Embryonic facial prominence (tissue), 1 donor: ENCODE measurements around the gene ZBTB46.
"Not testable (repeated sequence)": the region's sequence is repeated elsewhere in the genome, so short reads cannot be mapped to it uniquely, and the experiment has no call there.

Experiments
- DNase-seq: peaks from one replicate; pipeline ENCODE4 v3.0.0-alpha.2; 2016; ENCODE audit errors: extremely low spot score

Gene ZBTB46

DNA sequence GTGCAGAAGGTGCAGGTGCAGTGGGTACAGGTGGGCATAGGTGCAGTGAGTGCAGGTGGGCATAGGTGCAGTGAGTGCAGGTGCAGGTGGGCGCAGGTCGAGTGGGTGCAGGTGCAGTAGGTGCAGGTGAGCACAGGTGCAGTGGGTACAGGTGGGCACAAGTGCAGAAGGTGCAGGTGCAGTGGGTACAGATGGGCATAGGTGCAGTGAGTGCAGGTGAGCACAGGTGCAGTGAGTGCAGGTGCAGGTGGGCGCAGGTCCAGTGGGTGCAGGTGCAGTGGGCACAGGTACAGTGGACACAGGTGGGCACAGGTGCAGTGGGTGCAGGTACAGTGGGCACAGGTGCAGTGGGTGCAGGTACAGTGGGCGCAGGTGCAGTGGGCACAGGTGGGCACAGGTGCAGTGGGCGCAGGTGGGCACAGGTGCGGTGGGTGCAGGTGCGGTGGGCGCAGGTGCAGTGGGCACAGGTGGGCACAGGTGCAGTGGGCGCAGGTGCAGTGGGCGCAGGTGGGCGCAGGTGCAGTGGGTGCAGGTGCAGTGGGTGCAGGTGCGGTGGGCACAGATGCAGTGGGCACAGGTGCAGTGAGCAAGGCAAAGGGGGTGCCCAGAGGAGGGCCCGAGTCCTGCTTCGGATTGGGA lies 15.3 kb downstream of the ZBTB46 start:
- DNase-seq = no peak

- DNase-seq = no peak
Measured at GRCh38 chr20:63814891-63815614, 16.0 kb downstream of the ZBTB46 start.

GRCh38 chr20:63811491-63811875 lies 19.6 kb downstream of the ZBTB46 start:
- DNase-seq = no peak

- DNase-seq = no peak
Measured at GRCh38 chr20:63810730-63811490, 20.2 kb downstream of the ZBTB46 start.

- DNase-seq = no peak
Measured at GRCh38 chr20:63809856-63810255, 21.2 kb downstream of the ZBTB46 start.

DNA sequence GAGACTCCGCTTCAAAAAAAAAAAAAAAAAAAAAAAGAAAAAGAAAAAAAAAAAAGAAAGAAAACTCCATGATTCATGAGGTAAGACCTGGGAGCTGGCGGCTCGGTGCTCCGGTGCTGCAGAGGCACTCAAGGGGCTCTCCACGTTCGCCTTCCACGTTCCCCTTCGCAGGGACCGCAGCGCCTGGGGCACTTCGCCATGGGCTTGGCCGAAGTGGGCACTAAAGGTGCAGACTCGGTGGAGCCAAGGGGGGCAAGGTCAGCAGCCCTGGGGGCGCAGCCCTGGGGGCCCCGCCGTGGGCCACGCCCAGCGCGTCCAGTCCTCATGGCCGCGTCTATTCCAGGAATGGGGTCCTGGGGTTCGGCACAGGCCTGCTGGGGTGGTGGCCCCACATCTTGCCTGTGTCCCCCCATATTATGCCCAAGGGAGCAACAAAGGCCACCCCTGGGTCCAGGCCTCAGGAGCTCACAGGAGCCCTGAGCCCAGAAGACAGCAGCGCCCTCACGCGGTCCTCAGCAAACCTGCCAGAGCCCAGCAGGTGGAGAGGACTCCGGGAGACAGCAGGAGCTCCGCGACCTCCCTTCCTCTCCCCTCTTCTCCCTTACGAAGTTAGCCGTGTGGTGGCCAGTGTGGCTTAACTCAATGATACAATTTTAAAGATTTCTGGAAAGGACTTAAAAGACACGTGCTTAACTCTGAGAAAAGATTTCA lies 21.9 kb downstream of the ZBTB46 start:
- no peak for DNase-seq

DNA sequence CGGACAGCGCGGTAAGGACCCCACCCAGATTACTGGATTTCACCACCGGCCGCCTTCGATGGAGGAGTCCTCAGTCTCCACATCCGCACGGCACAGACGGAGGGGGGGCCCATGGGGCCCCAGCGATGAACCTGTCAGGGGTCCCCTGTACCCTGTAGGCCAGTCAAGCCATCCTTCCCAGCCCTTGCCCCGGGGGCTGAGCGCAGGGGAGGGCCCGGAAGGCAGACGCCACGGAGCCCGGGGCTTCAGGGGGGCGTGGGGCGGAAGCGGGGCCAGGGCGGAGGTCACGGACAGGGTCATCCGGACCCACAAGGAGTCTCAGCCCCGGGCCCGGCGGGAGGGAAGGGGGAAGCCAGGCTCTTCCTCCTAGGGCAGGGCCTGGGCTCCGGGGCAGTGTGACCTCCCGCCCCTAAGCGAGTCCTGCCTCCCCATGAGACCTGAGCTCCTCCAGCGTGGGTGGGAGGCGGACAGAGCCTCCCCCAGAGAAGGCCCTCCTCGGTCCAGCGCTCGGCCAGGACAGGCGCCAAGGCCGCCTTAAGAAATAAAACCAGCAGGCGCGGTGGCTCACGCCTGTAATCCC lies 22.8 kb downstream of the ZBTB46 start:
- no peak for DNase-seq

DNA sequence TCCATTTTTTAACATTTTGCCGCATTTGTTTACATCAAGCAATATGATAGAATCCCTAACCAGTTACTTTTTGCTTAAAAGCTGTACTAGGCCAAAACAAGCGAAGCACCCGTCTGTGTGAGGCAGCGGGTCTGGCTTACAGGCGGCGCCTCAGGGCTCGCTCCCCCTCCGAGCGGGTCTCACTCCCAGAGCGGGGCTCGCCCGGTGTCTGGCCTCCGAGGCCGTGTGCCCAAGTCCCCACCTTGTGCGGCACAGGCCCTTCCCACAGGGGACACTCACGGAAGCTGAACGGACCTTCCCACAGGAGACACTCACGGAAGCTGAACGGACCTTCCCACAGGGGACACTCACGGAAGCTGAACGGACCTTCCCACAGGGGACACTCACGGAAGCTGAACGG lies 23.4 kb downstream of the ZBTB46 start:
- no peak for DNase-seq

GRCh38 chr20:63804308-63804636 lies 26.8 kb downstream of the ZBTB46 start:
- no peak for DNase-seq

DNA sequence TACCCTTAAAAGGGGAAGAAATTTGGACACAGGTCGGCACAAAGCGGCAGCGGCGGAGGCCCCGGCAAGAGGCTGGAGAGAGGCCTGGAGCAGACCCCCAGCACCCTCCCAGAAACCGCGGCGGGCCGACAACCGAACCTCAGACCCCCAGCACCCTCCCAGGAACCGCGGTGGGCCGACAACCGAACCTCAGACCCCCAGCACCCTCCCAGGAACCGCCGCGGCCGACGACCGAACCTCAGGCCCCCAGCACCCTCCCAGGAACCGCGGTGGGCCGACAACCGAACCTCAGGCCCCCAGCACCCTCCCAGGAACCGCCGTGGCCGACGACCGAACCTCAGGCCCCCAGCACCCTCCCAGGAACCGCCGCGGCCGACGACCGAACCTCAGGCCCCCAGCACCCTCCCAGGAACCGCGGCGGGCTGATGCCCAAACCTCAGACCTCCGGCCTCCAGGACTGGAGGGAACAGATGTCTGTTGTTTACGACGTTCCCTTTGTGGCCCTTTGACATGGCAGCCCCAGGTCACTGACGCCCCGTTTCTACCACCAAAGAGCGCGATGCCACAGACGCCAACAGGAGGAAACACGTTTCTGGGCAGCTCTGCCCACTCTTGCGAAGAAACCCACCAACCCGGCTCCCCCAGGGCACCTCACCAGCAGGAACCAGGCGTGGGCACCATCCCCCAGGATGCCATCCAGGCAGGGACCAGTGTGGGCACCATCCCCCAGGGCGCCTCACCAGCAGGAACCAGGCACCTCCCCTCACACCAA lies 28.4 kb downstream of the ZBTB46 start:
- no peak for DNase-seq

DNA sequence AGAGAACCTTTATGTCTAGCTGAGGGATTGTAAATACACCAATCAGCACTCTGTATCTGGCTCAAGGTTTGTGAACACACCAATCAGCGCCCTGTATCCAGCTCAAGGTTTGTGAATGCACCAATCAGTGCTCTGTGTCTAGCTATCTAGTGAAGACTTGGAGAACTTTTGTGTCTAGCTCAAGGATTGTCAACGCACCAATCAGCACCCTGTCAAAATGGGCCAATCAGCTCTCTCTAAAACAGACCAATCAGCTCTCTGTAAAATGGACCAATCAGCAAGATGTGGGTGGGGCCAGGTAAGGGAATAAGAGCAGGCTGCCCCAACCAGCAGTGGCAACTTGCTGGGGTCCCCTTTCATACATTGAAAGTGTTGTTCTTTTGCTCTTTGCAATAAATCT lies 29.9 kb downstream of the ZBTB46 start:
- DNase-seq = not testable (repeated sequence)

- DNase-seq = not testable (repeated sequence)
Measured at GRCh38 chr20:63800411-63800810, 30.7 kb downstream of the ZBTB46 start.

GRCh38 chr20:63799127-63799526 lies 31.9 kb downstream of the ZBTB46 start:
- DNase-seq = not testable (repeated sequence)

GRCh38 chr20:63797175-63797574 lies 33.9 kb downstream of the ZBTB46 start:
- DNase-seq = not testable (repeated sequence)

DNA sequence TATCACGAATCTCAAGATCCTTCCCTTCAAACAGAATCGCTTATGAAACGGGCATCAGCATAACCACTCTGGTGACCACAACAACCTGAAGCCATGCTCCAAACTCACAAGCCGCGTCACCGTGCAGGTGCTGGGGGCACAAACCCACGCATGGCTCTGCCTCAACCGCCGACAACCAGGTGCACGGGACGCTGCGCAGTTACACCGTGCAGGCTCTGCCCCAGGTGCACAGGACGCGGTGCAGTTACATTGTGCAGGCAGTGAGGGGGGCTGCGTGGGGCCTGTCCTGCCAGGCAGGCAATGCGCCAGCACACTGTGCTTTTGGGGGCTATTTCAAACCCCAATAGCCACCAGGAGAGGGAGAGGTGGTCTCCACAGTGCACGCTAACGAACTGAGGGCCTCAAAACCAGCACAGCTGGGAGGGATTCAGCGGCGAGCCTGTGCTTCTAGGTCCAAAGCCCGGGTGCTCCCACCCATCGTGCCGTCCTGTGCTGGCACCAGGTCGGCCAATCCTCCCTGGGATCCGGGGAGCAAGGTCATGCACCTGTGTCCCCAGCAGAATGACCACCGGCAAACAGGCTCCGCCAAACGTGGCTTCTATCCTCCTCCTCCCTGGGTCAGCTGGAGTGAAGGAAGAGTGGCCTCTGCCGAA lies 35.8 kb downstream of the ZBTB46 start:
- no peak for DNase-seq

GRCh38 chr20:63794614-63795013 lies 36.5 kb downstream of the ZBTB46 start:
- no peak for DNase-seq

- DNase-seq = no peak
Measured at GRCh38 chr20:63792866-63793265, 38.2 kb downstream of the ZBTB46 start.

GRCh38 chr20:63791497-63792156 lies 39.4 kb downstream of the ZBTB46 start:
- no peak for DNase-seq

DNA sequence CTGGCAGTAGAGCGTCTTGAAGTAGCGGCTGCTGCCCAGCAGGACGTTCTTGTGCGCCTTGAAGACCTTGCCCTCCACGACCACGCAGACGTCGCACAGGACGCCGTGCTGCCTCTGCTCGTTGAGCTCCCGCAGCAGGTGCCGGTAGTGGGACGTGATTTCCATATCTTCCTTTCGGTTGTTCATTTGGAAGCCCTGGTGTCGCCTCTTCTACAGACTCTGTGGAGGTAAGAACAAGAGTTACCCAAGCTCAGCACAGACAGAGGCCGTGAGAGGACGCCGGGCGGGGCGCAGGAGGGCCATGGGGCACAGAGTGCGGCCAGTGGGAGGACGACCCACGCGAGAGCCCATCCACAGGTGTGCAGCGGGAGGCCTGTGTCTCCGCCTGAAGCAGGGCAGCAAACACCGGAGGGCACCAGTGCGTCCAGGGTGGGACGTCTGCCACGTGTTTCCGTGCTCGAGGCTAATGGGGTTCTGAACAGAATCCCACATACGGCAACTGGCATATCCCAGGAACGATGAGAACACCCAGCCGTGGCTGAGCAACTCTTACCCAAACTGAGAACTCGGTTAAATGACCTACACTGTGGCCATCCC lies 40.4 kb downstream of the ZBTB46 start:
- no peak for DNase-seq
